Lung (tissue), 12 donors: ENCODE measurements around the gene TOB2. TPM values are rescaled to one million over a fixed set of nuclear protein-coding genes. Genes with fewer than 3 reads are reported as not detected.

Experiments
- ATAC-seq: fragments of 200-7000 bp; cut with Tn5 transposase; one replicate; pipeline ENCODE4 v1.9.1; 2020; ENCODE audit warnings: moderate number of reproducible peaks; ENCODE audit not compliant: insufficient read depth, low FRiP score
- DNase-seq, 3 donors: peaks; one replicate each; pipeline ENCODE4 v3.0.0-alpha.2; 2013 to 2017
- H3K27ac ChIP-seq, 2 donors: one replicate each; pipeline ENCODE4 v1.5.1; 2013; ENCODE audit warnings: mild to moderate bottlenecking in 2 of 2, moderate library complexity in 2 of 2, control low read depth in 1 of 2, inconsistent platforms in 1 of 2, low read depth in 1 of 2, low read length in 1 of 2
- H3K27me3 ChIP-seq, 3 donors: one replicate each; pipeline ENCODE4 v1.5.1; 2013; ENCODE audit warnings: low read length in 2 of 3; ENCODE audit not compliant: control insufficient read depth in 3 of 3, insufficient read depth in 3 of 3
- H3K36me3 ChIP-seq, 4 donors: one replicate each; pipeline ENCODE4 v1.5.1; 2013; ENCODE audit warnings: low read length in 4 of 4, mild to moderate bottlenecking in 1 of 4, moderate library complexity in 1 of 4; ENCODE audit not compliant: control insufficient read depth in 4 of 4, insufficient read depth in 4 of 4
- H3K4me1 ChIP-seq, 5 donors: one replicate each; pipeline ENCODE4 v1.5.1; 2013; ENCODE audit warnings: low read length in 5 of 5, mild to moderate bottlenecking in 2 of 5, moderate library complexity in 1 of 5; ENCODE audit not compliant: control insufficient read depth in 5 of 5, insufficient read depth in 5 of 5
- H3K4me3 ChIP-seq: one replicate; pipeline ENCODE4 v1.5.1; 2013; ENCODE audit warnings: mild to moderate bottlenecking, control low read depth, moderate library complexity
- H3K9ac ChIP-seq, 2 donors: one replicate each; pipeline ENCODE4 v1.5.1; 2013; ENCODE audit warnings: low read length in 2 of 2, control low read depth in 1 of 2; ENCODE audit not compliant: insufficient read depth in 1 of 2
- H3K9me3 ChIP-seq, 4 donors: one replicate each; pipeline ENCODE4 v1.5.1; 2013; ENCODE audit warnings: low read length in 3 of 4, mild to moderate bottlenecking in 1 of 4, moderate library complexity in 1 of 4; ENCODE audit not compliant: control insufficient read depth in 4 of 4, insufficient read depth in 3 of 4
- CTCF ChIP-seq: IDR thresholded peaks from 2 replicates; pipeline ENCODE4 v1.5.1; 2012; ENCODE audit warnings: mild to moderate bottlenecking; ENCODE audit errors: control extremely low read depth, extremely low read depth
- WGBS, 2 donors: extraction: QIAGEN DNeasy Blood & Tissue Kit; methylation state at CpG; one replicate each; pipeline ENCODE4 v1.1.7; 2013; 5-methylcytosine and 5-hydroxymethylcytosine counted together
- polyA plus RNA-seq, 2 donors: library from polyadenylated mRNA; stranded (reverse); fragments of 200-250 nt; gene quantifications; one replicate each; pipeline ENCODE4 v1.2.1, GENCODE V29; 2013
- total RNA-seq, 2 donors: library from RNA; depleted of rRNA in 1 of 2; stranded (reverse); fragments of >200 nt in 1 of 2; gene quantifications; one replicate each; pipeline ENCODE4 v1.2.1, GENCODE V29; 2014 to 2021
- donor health status: control.
- donor health status: control.
- donor health status: Bipolar disorder and iron deficiency.
- donor health status: healthy.
- donor health status: DM: yes; HTN: yes; CAD: no.

TOB2 gene
- total and polyA plus RNA-seq, 4 donors: 15.4 to 46.7 (median 23.5) TPM

- no peak for DNase-seq
- Histone ChIP-seq H3K9ac (no peak overlapping the region), H3K27ac (no peak overlapping the region), H3K4me3 (no peak overlapping the region), H3K27me3 (no peaks in the 10 kb centered on the region), H3K36me3 (peaks cover 6 to 27% (median 14%) of the 10 kb centered on the region in 4 donors), H3K4me1 (peaks cover 0 to 5% (median 0%) of the 10 kb centered on the region in 5 donors), H3K9me3 (no peaks in the 10 kb centered on the region)
- 95 to 98% methylated on average over 8 of the region's 8 CpGs for WGBS, 2 donors
- no peak for ATAC-seq
- TF ChIP-seq CTCF: no peak
These were observed 16.7 kb downstream of the TOB2 start for GRCh38 chr22:41429951-41430332.

GRCh38 chr22:41429232-41429950 lies 17.2 kb downstream of the TOB2 start:
- Histone ChIP-seq H3K9me3 (no peaks in the 10 kb centered on the region), H3K4me1 (peaks cover 0 to 2% (median 0%) of the 10 kb centered on the region in 5 donors), H3K4me3 (no peak overlapping the region), H3K27ac (peak overlapping the region in 1 of 2 donors; percentile 20), H3K36me3 (peaks cover 6 to 21% (median 9%) of the 10 kb centered on the region in 4 donors), H3K9ac (no peak overlapping the region), H3K27me3 (no peaks in the 10 kb centered on the region)
- no peak for ATAC-seq
- TF ChIP-seq CTCF: no peak
- DNase-seq: no peak
- WGBS, 2 donors: 92 to 97% methylated on average over 13 of the region's 13 CpGs

GRCh38 chr22:41425660-41426365 lies 20.8 kb downstream of the TOB2 start:
- DNase-seq (peak in 2 of 3 donors; percentile 23 to 37), ATAC-seq (no peak)
- no peaks in the 10 kb centered on the region for H3K27me3 ChIP-seq
- TF ChIP-seq CTCF: no peak
- no peaks in the 10 kb centered on the region for H3K4me1 ChIP-seq
- 59 to 67% methylated on average over 9 of the region's 9 CpGs for WGBS, 2 donors
- H3K36me3 ChIP-seq: peaks cover 0 to 11% (median under 1%) of the 10 kb centered on the region in 4 donors
- no peak overlapping the region for H3K4me3 ChIP-seq
- no peaks in the 10 kb centered on the region for H3K9me3 ChIP-seq
- no peak overlapping the region for H3K27ac ChIP-seq
- no peak overlapping the region for H3K9ac ChIP-seq
